ENCODE data around the gene LCE3D.
"Not testable (repeated sequence)": the region's sequence is repeated elsewhere in the genome, so short reads cannot be mapped to it uniquely, and the experiment has no call there.

The LCE3D gene

DNA sequence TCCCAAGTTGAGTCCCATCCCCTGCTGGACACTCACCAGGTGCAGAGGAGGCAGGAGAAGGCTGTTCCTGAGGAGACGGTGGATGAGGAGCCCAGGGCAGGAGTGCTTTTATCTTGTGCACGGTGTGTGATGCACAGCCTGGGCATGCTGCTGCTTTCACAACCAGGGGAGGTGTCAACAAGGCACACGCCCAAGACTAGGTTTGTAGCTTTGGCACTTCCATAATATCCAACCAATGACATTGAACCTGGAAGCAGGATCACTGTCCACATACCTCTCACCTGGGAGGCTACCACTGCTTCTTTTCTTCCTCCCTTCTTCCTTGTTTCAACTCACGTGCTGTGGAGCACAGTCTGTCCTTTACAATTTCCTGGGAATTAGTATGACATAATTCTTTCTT is at the start of gene LCE3D:
Gene LCE3D (minus strand): TSS at position 84 of the 400 bp plus-strand sequence. CDS start 580 bp downstream, outside the sequence.
- no peak for DNase-seq (ENCODE audit: low read depth, low spot score)

GRCh38 chr1:152626744-152627143 is 46.4 kb upstream of the LCE3D start:
- DNase-seq (ENCODE audit: low read depth, low spot score) = no peak

DNA sequence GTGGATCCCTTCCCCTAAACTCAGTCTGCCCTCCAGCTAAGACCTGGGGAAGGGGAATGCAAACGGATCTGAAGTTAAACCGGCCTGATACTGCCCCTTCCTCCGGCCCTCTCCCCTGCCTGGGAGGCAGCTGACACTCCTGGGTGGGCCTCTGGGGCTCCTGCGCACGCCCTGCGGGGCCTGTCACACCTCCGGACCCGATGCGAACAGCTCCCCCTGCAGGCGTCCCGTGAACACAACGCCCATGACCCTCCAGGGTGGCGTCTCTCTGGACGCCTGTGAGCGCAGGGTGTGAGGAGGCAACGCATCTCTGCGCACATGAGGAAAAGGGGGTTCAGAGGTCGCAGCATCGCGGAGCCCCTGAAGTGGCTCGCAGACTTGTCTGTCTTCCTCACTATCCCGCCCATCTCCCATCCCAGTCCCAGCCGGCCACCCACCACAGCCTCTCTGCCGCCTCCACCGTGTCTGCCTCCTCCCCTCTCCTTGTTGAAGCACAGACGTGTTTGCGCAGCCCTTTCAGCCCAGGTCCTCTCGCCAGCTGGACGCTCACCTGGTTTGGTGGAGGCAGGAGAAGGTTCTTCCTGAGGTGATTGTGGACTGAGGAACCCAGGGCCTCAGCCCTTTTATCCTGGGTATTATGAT is 43.0 kb upstream of the LCE3D start:
- DNase-seq (ENCODE audit: low read depth, low spot score) = no peak

DNA sequence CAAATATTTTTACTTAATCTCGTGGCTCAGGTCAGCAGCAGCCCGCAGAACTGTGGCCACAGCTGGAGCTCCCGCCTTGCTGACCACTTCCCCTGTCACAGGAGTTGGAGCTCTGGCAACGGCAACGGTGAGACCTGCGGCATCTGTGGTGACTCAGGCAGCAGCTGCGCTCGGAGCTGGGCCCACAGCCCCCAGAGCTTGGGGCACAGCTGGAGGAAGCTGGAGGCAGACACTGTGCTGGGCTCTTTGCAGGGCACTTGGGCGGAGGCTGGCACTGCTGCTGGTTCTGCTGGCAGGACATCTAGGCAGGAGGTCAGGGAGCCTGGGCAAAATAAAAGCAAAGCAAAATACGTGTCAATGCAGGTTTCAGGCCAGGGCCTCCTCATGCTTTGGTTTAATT is 42.5 kb upstream of the LCE3D start, which contains the start of gene LCE3A:
Gene LCE3A (minus strand): TSS at position 301 of the 400 bp plus-strand sequence. CDS start 0 bp downstream, at position 301.
- DNase-seq (ENCODE audit: low read depth, low spot score) = no peak

- DNase-seq (ENCODE audit: low read depth, low spot score) = no peak
Observed at GRCh38 chr1:152621993-152622392, 41.7 kb upstream of the LCE3D start.

DNA sequence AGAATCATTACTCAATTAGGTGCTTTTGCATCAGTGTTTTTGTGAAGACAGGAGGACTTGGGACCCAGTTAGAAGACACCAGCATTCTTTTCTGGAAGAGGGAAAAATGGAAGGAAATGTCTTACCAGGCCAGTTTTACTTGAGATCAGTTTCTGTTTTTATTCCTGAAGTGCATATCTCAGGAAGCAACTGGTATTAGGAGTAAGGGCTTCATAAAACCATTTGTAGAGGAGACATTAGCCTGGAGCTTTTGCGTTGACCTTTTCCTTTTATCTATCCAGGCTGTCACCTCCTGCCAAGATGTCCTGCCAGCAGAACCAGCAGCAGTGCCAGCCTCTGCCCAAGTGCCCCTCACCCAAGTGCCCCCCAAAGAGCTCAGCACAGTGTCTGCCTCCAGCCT is 33.2 kb upstream of the LCE3D start, which contains the start of gene LCE3B:
Gene LCE3B (plus strand): TSS at position 301 of the 400 bp plus-strand sequence. CDS start 0 bp downstream, at position 301.
- no peak for DNase-seq (ENCODE audit: low read depth, low spot score)

DNA sequence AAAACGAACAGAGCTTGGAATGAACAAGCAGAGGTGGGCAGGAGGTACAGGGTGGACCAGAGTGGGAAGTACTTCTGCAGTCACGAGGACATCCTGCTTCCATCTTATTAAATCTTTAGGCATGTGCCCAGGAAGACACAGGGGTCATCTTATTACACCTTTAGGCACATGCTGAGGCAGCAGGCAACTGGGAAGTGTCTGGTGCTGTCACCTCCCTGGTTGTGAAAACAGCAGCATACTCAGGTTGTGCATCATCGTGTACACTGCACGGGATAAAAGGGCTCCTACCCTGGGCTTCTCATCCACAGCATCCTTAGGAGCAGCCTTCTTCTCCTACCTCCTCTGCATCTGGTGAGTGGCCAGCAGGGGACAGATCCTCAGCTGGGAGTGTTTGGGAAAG is 19.6 kb upstream of the LCE3D start, which contains the start of gene LCE3C:
Gene LCE3C (plus strand): TSS at position 301 of the 400 bp plus-strand sequence. CDS start 498 bp downstream, outside the sequence.
- DNase-seq (ENCODE audit: low read depth, low spot score) = no peak

GRCh38 chr1:152596986-152597385 is 16.7 kb upstream of the LCE3D start:
- DNase-seq (ENCODE audit: low read depth, low spot score) = no peak

DNA sequence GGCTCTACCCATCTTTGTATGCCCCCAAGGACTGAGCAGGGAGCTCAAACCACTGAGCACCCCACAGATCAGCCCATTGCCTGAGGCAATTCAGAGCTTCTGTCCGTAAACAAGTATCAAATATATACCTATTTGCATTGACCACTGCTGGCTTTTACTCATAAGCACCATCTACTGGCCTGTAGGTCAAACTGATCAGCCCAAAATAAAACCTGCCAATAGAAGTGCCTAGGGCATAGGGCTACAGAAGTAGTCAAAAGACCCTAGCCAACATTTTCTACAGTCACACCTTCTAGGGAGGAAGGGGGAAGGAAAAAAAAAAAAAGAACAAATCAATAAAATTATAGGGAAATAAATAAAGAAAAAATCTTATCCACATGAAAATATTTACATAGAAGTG is 5.3 kb upstream of the LCE3D start:
- no peak for DNase-seq (ENCODE audit: low read depth, low spot score)

GRCh38 chr1:152582647-152583046 is 2.3 kb upstream of the LCE3D start:
- DNase-seq (ENCODE audit: low read depth, low spot score) = no peak

DNA sequence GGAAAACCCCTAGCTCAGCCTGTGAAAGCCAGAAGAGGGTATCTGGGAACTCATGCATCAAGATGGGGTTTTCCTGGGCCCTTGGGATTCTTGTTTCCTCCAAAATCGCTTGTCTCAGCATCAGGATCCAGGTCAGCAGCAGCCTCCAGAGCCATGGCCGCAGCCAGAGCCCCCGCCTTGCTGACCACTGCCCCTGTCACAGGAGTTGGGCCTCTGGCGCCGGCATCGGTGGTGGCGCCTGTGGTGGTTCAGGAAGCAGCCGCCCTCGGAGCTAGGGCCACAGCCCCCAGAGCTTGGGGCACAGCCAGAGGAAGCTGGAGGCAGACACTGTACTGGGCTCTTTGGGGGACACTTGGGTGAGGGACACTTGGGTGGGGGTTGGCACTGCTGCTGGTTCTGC is 790 bp downstream of the LCE3D start:
- not testable (repeated sequence) for DNase-seq (ENCODE audit: low read depth, low spot score)

- DNase-seq (ENCODE audit: low read depth, low spot score) = no peak
Observed at GRCh38 chr1:152577168-152577567, 3.1 kb downstream of the LCE3D start.

GRCh38 chr1:152566681-152567080 is 13.6 kb downstream of the LCE3D start, which contains the start of gene LCE3E:
LCE3E (minus strand) TSS chr1:152566780; CDS start chr1:152566208, 572 bp downstream.
- DNase-seq (ENCODE audit: low read depth, low spot score) = no peak

DNA sequence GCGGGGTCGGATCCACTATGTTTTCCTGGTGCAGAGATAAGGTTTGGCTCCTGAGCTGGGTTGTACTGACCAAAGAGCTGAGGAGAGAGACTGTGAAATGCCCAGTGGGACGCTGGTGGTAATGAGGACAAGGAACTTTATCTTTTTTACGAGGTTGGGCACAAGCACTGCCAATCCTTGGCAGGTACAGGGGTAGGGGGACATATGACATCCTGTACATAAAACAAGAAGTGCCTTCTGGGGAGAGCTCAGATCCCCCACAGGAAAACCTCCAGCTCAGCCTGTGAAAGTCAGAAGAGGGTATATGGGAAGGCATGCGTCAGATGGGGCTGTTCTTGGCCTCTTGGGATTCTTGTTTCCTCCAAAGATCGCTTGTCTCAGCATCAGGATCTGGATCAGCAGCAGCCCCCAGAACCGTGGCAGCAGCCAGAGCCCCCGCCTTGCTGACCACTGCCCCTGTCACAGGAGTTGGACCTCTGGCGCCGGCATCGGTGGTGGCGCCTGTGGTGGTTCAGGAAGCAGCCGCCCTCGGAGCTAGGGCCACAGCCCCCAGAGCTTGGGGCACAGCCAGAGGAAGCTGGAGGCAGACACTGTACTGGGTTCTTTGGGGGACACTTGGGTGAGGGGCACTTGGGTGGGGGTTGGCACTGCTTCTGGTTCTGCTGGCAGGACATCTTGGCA is 14.6 kb downstream of the LCE3D start:
- DNase-seq (ENCODE audit: low read depth, low spot score) = no peak

DNA sequence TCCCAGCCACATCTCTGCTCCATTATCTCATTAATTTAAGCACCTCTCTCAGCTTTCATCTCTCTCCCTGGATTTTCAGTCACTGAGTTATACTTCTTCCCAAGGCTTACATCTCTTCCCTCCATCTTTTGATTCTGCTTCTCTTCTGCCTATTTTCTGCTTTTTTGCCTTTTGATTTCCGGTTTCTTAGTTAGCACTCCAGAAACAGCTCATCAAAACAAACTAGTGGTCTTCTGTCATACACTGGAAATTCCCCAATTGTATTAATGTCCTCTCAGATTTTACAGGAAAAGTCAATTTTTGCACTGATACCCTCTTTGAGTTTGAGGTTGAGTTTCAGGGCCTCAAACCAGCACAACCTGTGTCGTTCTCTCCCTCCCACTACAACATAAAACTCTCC is 15.2 kb downstream of the LCE3D start:
- no peak for DNase-seq (ENCODE audit: low read depth, low spot score)

- not testable (repeated sequence) for DNase-seq (ENCODE audit: low read depth, low spot score)
Observed at GRCh38 chr1:152548358-152548757, 32.0 kb downstream of the LCE3D start.

GRCh38 chr1:152546704-152547103 is 33.6 kb downstream of the LCE3D start:
- DNase-seq (ENCODE audit: low read depth, low spot score) = no peak

GRCh38 chr1:152543820-152544219 is 36.5 kb downstream of the LCE3D start:
- no peak for DNase-seq (ENCODE audit: low read depth, low spot score)

- DNase-seq (ENCODE audit: low read depth, low spot score) = no peak
Observed at GRCh38 chr1:152539901-152540300, 40.4 kb downstream of the LCE3D start.

- no peak for DNase-seq (ENCODE audit: low read depth, low spot score)
Observed at GRCh38 chr1:152537496-152537895, 42.8 kb downstream of the LCE3D start.

GRCh38 chr1:152535774-152536173 is 44.5 kb downstream of the LCE3D start:
- DNase-seq (ENCODE audit: low read depth, low spot score) = no peak

DNA sequence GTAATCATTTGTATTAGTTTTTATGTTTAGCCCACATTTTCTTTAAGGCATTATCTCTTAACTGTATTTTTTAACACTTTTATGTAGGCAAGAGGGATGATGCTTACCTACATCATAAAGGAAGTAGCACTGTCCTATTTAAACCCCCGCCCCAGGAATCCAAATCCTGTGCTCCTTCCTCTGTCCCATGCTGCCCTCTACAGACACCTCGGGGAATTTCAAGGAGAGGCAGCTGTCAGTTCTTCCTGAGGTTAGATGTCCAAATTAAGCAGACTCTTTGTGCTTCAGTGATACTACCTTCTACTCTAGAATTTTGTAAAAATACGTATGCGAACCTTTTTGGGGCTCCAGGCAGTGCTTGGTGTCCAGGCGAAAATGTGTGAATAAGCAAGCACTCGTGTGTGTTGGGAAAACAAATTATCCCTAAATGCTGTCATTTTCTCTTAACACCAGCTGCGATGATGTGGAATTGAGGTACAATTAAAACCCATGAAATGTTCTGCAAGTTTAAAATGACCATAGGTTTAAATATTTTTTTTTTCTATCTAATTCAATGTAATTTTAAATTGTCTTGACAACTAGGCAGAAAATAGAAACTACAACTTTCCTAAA is 46.9 kb downstream of the LCE3D start:
- no peak for DNase-seq (ENCODE audit: low read depth, low spot score)

Measured in smooth muscle cell of the brain vasculature (primary cell).